Stimulated activated naive CD4-positive, alpha-beta T cell treated with Interleukin-2 at 50 U/mL for 16 hours (primary cell): Measurements from ENCODE around the gene DDX51.

ENCODE experiments used
- DNase-seq: peaks from one replicate; lab custom pipeline; 2025; lab: John Stamatoyannopoulos, UW

Gene DDX51

GRCh38 chr12:132144115-132144809 lies at the start of gene DDX51, which contains the start of gene NOC4L:
Gene DDX51 (minus strand): TSS chr12:132144319. CDS start chr12:132144296, 23 bp downstream.
Gene NOC4L (plus strand): TSS chr12:132144457. CDS start chr12:132144489, 32 bp downstream.
- DNase-seq = peak; percentile 92

- DNase-seq = no peak
Measured at GRCh38 chr12:132191715-132192553, 47.8 kb upstream of the DDX51 start.

- DNase-seq = no peak
Measured at GRCh38 chr12:132190834-132191500, 46.8 kb upstream of the DDX51 start.

GRCh38 chr12:132190012-132190755 lies 46.1 kb upstream of the DDX51 start:
- DNase-seq = no peak

GRCh38 chr12:132189378-132190011 lies 45.4 kb upstream of the DDX51 start:
- DNase-seq = peak; percentile 96

GRCh38 chr12:132188916-132189325 lies 44.8 kb upstream of the DDX51 start:
- no peak for DNase-seq

GRCh38 chr12:132188451-132188901 lies 44.4 kb upstream of the DDX51 start:
- no peak for DNase-seq

- DNase-seq = no peak
Measured at GRCh38 chr12:132187646-132188450, 43.7 kb upstream of the DDX51 start.

- DNase-seq = no peak
Measured at GRCh38 chr12:132186857-132187620, 42.9 kb upstream of the DDX51 start.

GRCh38 chr12:132186208-132186856 lies 42.2 kb upstream of the DDX51 start:
- DNase-seq = no peak

- peak; percentile 18 for DNase-seq
Measured at GRCh38 chr12:132185705-132186104, 41.6 kb upstream of the DDX51 start.

- no peak for DNase-seq
Measured at GRCh38 chr12:132182711-132183365, 38.7 kb upstream of the DDX51 start.

- no peak for DNase-seq
Measured at GRCh38 chr12:132182206-132182710, 38.1 kb upstream of the DDX51 start.

GRCh38 chr12:132181570-132182200 lies 37.6 kb upstream of the DDX51 start:
- DNase-seq = no peak

GRCh38 chr12:132180648-132181546 lies 36.8 kb upstream of the DDX51 start:
- DNase-seq = no peak

- no peak for DNase-seq
Measured at GRCh38 chr12:132179431-132180362, 35.6 kb upstream of the DDX51 start.
